K562 (cell line): Measurements from ENCODE around the gene ALG13. TPM values are rescaled to one million over a fixed set of nuclear protein-coding genes. Genes with fewer than 3 reads are reported as not detected.

ENCODE experiments used
- CBX2 ChIP-seq: fragments of 200-600 bp; sonication (generic); IDR thresholded peaks from one replicate; pipeline ENCODE4 v1.6.1; 2012; ENCODE audit warnings: mild to moderate bottlenecking, low read length, inconsistent platforms; ENCODE audit not compliant: insufficient read depth, poor library complexity, severe bottlenecking
- ERF ChIP-seq: fragments of 450-650 bp; formaldehyde crosslinking; IDR thresholded peaks from 2 replicates; pipeline ENCODE4 v1.4.0; 2020; ENCODE audit warnings: mild to moderate bottlenecking, mixed read lengths
- ETV1 ChIP-seq: fragments of 450-650 bp; conservative IDR thresholded peaks from 2 replicates; pipeline ENCODE4 v1.6.1; 2016; ENCODE audit warnings: missing genetic modification characterization, control low read depth, low read depth, missing compliant biosample characterization
- HDAC8 ChIP-seq: fragments of 450-650 bp; IDR thresholded peaks from 2 replicates; pipeline ENCODE4 v1.6.1; 2016; ENCODE audit warnings: mild to moderate bottlenecking, missing genetic modification characterization, moderate library complexity, missing compliant biosample characterization
- HNRNPH1 ChIP-seq: fragments of 200-400 bp; formaldehyde crosslinking; optimal IDR thresholded peaks from 2 replicates; pipeline ENCODE3; 2017; ENCODE audit warnings: low read depth, mild to moderate bottlenecking, low read length, moderate library complexity
- NFE2L1 ChIP-seq: fragments of 450-650 bp; IDR thresholded peaks from 2 replicates; pipeline ENCODE4 v1.6.1; 2016; ENCODE audit warnings: missing genetic modification characterization, low read depth, mild to moderate bottlenecking, missing compliant biosample characterization, moderate library complexity, borderline replicate concordance
- NR2C2 ChIP-seq, 2 experiments: fragments of 200-800 bp in 1 of 2; sonication (Bioruptor generic) in 1 of 2; sonication (generic) in 1 of 2; formaldehyde crosslinking in 1 of 2; IDR thresholded peaks; 2 replicates each; pipeline versions ENCODE4 v1.6.1 to v1.8.0; 2016 to 2022; ENCODE audit warnings: mild to moderate bottlenecking in 1 of 2, missing compliant biosample characterization in 1 of 2, missing genetic modification characterization in 1 of 2, missing genetic modification reagents in 1 of 2
- PHF8 ChIP-seq: fragments of 200-600 bp; sonication (generic); IDR thresholded peaks from 2 replicates; pipeline ENCODE4 v1.6.1; 2012; ENCODE audit warnings: mixed run types, mild to moderate bottlenecking, inconsistent platforms, low read length, moderate library complexity, borderline replicate concordance
- RAD51 ChIP-seq: fragments of 450-650 bp; IDR thresholded peaks from 2 replicates; pipeline ENCODE4 v1.7.1; 2016; ENCODE audit warnings: low read depth, mild to moderate bottlenecking, borderline replicate concordance
- TCF7L2 ChIP-seq: fragments of 150-350 bp; IDR thresholded peaks from 2 replicates; pipeline ENCODE4 v1.6.1; 2016; ENCODE audit warnings: low read depth, mild to moderate bottlenecking, low read length, moderate library complexity
- ZEB2 ChIP-seq: fragments of 450-650 bp; IDR thresholded peaks from 2 replicates; pipeline ENCODE4 v1.6.1; 2016
- ZFX ChIP-seq: sonication (generic); formaldehyde crosslinking; IDR thresholded peaks from 2 replicates; pipeline ENCODE4 v1.8.0; 2022; ENCODE audit warnings: mild to moderate bottlenecking, missing genetic modification reagents, moderate library complexity
- ZKSCAN3 ChIP-seq: fragments of 250-450 bp; sonication (Bioruptor Pico); IDR thresholded peaks from 2 replicates; pipeline ENCODE4 v1.4.0; 2020
- ZNF197 ChIP-seq: fragments of 200-800 bp; sonication (Bioruptor generic); IDR thresholded peaks from 2 replicates; pipeline ENCODE4 v1.6.1; 2016; ENCODE audit warnings: low read depth, missing genetic modification characterization, missing compliant biosample characterization
- ZNF24 ChIP-seq: fragments of 450-650 bp; IDR thresholded peaks from 2 replicates; pipeline ENCODE4 v1.6.1; 2016
- ZNF583 ChIP-seq: fragments of 250-450 bp; sonication (Bioruptor Pico); IDR thresholded peaks from 2 replicates; pipeline ENCODE4 v1.4.0; 2020
- polyA plus RNA-seq, 8 experiments: library from polyadenylated mRNA; depleted of rRNA in 4 of 8; stranded (reverse) in 5 of 8; unstranded in 3 of 8; fragments of >200 nt; fragmentation: Nextera tagmentation in 2 of 8; fragmentation: Illumina TruSeq in 1 of 8; extraction: Ambion mirVana in 2 of 8; extraction: Trizol in 1 of 8; gene quantifications; 2 replicates each; pipeline versions ENCODE4 v1.2.1 to v1.2.3, GENCODE V29; 2011 to 2014; ENCODE audit warnings: inconsistent platforms in 1 of 8, missing spikeins in 1 of 8
- total RNA-seq, 7 experiments: library from RNA; depleted of rRNA in 6 of 7; stranded (reverse); fragments of >200 nt in 6 of 7; fragmentation: Illumina TruSeq in 2 of 7; extraction: Trizol in 2 of 7; gene quantifications; 2 replicates each; pipeline versions ENCODE4 v1.2.1 to v1.2.3, GENCODE V29; 2011 to 2021; ENCODE audit warnings: low replicate concordance in 1 of 7
- TF ChIP-seq, protein P1 (sequence below): IDR thresholded peaks from 2 replicates; pipeline ENCODE4 v1.6.1; 2011; ENCODE audit not compliant: insufficient read length; ENCODE audit errors: extremely low read depth
- TF ChIP-seq, protein P2 (sequence below): sonication (generic); formaldehyde crosslinking; IDR thresholded peaks from 2 replicates; pipeline ENCODE4 v1.8.0; 2022; ENCODE audit warnings: missing genetic modification reagents, mild to moderate bottlenecking, borderline replicate concordance
- TF ChIP-seq, protein P3 (sequence below): IDR thresholded peaks from 3 replicates; pipeline ENCODE4 v1.6.1; 2011; ENCODE audit warnings: borderline replicate concordance, mild to moderate bottlenecking, moderate library complexity; ENCODE audit not compliant: insufficient read length; ENCODE audit errors: extremely low read depth
- TF ChIP-seq, protein P4 (sequence below): fragments of 450-650 bp; IDR thresholded peaks from 2 replicates; pipeline ENCODE4 v1.7.0; 2016; ENCODE audit warnings: borderline replicate concordance

ALG13 gene
- total and polyA plus RNA-seq, 9 of the 15 experiments (the other 6 are each of a cell fraction or from before 2014, with no cell fraction given), result 40.3 to 117 (median 68.2) TPM

DNA sequence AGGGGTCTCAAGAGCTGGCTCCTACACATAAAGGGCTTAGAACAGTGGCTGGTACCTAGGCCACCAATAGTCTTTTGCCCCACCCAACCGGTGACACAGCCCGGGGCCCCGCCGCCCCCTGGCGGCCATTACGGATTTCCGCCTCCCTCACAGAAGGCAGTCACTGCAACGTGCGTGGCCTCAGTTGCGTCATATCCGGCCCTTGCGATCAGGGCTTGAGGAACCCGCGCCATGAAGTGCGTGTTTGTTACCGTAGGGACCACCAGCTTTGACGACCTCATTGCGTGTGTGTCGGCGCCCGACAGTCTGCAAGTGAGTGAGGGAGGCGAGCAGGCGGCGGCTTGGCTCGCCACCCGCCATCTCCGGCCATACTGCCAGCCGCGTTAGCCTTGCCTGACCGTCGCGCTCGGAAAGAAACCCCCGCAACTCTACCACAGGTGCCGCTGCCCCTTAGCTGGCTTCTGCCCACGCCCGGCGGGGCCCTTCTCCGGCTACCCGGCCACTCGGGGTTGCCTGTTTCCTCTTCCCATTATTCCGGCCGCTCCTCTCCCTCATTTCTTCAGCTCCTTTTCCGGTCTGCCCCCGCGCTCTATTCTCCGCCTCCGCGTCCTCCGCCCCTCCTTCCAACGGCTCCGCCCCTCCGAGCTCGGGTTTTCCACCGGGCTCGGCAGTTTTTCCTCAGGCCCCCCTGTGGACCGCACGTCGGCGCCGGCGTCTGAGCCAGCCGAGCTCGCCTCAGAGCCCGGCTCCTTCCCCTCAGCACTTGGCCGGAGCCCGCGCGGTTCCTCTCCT lies at the start of gene ALG13 (continued):
- peak; percentile 90 for TF ChIP-seq ETV1 (tag)
- TF ChIP-seq, protein P1, sequence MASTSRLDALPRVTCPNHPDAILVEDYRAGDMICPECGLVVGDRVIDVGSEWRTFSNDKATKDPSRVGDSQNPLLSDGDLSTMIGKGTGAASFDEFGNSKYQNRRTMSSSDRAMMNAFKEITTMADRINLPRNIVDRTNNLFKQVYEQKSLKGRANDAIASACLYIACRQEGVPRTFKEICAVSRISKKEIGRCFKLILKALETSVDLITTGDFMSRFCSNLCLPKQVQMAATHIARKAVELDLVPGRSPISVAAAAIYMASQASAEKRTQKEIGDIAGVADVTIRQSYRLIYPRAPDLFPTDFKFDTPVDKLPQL, result no peak
- TF ChIP-seq NR2C2 (CRISPR knock-in tag; IDR thresholded peaks at IDR 0.05), result no peak
- TF ChIP-seq NR2C2 (tag; IDR thresholded peaks at IDR 0.05), result no peak
- no peak for TF ChIP-seq NFE2L1 (tag)
- TF ChIP-seq ZNF197 (CRISPR knock-in tag), result no peak
- TF ChIP-seq, protein P2, sequence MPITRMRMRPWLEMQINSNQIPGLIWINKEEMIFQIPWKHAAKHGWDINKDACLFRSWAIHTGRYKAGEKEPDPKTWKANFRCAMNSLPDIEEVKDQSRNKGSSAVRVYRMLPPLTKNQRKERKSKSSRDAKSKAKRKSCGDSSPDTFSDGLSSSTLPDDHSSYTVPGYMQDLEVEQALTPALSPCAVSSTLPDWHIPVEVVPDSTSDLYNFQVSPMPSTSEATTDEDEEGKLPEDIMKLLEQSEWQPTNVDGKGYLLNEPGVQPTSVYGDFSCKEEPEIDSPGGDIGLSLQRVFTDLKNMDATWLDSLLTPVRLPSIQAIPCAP (CRISPR knock-in tag), result no peak
- TF ChIP-seq RAD51, result no peak
- TF ChIP-seq HNRNPH1, result no peak
- TF ChIP-seq ZEB2, result no peak
- TF ChIP-seq HDAC8 (tag), result no peak
- TF ChIP-seq ZKSCAN3 (CRISPR knock-in tag), result no peak
- no peak for TF ChIP-seq CBX2
- TF ChIP-seq ERF (CRISPR knock-in tag), result no peak
- TF ChIP-seq TCF7L2, result no peak
- TF ChIP-seq, protein P3, sequence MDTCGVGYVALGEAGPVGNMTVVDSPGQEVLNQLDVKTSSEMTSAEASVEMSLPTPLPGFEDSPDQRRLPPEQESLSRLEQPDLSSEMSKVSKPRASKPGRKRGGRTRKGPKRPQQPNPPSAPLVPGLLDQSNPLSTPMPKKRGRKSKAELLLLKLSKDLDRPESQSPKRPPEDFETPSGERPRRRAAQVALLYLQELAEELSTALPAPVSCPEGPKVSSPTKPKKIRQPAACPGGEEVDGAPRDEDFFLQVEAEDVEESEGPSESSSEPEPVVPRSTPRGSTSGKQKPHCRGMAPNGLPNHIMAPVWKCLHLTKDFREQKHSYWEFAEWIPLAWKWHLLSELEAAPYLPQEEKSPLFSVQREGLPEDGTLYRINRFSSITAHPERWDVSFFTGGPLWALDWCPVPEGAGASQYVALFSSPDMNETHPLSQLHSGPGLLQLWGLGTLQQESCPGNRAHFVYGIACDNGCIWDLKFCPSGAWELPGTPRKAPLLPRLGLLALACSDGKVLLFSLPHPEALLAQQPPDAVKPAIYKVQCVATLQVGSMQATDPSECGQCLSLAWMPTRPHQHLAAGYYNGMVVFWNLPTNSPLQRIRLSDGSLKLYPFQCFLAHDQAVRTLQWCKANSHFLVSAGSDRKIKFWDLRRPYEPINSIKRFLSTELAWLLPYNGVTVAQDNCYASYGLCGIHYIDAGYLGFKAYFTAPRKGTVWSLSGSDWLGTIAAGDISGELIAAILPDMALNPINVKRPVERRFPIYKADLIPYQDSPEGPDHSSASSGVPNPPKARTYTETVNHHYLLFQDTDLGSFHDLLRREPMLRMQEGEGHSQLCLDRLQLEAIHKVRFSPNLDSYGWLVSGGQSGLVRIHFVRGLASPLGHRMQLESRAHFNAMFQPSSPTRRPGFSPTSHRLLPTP, result no peak
- TF ChIP-seq ZNF583 (CRISPR knock-in tag), result no peak
- TF ChIP-seq, protein P4, sequence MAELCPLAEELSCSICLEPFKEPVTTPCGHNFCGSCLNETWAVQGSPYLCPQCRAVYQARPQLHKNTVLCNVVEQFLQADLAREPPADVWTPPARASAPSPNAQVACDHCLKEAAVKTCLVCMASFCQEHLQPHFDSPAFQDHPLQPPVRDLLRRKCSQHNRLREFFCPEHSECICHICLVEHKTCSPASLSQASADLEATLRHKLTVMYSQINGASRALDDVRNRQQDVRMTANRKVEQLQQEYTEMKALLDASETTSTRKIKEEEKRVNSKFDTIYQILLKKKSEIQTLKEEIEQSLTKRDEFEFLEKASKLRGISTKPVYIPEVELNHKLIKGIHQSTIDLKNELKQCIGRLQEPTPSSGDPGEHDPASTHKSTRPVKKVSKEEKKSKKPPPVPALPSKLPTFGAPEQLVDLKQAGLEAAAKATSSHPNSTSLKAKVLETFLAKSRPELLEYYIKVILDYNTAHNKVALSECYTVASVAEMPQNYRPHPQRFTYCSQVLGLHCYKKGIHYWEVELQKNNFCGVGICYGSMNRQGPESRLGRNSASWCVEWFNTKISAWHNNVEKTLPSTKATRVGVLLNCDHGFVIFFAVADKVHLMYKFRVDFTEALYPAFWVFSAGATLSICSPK, result no peak
- peak; percentile 57; the same call in 1 of the 2 replicates for TF ChIP-seq ZFX
- peak; percentile 72 for TF ChIP-seq ZNF24
- peak; percentile 94 for TF ChIP-seq PHF8
